Fibroblast of pulmonary artery (primary cell): ENCODE results near the gene SPSB2.
A peak's percentile ranks its signal among the peaks of the same experiment; 100 is the strongest.
"Not testable (repeated sequence)": the region's sequence is repeated elsewhere in the genome, so short reads cannot be mapped to it uniquely, and the experiment has no call there.

Experiments used
- DNase-seq: peaks from one replicate; pipeline ENCODE4 v3.0.0-alpha.2; 2010; ENCODE audit warnings: low read depth
- H3K4me3 ChIP-seq: replicated peaks from 2 replicates; pipeline ENCODE4 v1.5.1; 2011; ENCODE audit warnings: low read depth, mild to moderate bottlenecking, control low read depth, low read length, moderate library complexity
- TF ChIP-seq, protein P1 (sequence below): IDR thresholded peaks from 2 replicates; pipeline ENCODE4 v1.5.1; 2011; ENCODE audit warnings: mild to moderate bottlenecking, control low read depth, low read length, inconsistent platforms; ENCODE audit errors: missing control alignments

SPSB2 gene

DNA sequence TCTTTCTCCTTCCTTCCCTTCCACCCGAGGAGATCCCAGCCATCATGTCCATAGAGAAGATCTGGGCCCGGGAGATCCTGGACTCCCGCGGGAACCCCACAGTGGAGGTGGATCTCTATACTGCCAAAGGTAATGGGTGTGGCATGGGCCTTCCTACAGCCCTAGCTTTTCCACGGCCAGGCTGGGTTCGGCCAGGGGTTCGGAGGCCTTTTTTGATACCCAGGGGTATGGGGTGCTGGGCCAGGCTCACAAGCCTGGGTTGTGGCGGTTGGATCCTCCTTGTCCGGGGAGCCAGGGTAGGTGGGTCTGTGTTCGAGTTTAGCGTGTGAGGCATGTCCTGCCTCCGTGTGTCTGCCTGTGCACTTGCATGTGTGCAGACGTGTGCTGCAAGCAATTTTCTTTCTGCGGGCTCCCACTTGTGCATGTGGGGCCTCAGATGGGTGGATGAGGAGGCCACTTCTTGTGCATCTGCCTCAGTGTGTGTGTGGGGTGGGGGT is 42.7 kb upstream of the SPSB2 start:
- TF ChIP-seq, protein P1, sequence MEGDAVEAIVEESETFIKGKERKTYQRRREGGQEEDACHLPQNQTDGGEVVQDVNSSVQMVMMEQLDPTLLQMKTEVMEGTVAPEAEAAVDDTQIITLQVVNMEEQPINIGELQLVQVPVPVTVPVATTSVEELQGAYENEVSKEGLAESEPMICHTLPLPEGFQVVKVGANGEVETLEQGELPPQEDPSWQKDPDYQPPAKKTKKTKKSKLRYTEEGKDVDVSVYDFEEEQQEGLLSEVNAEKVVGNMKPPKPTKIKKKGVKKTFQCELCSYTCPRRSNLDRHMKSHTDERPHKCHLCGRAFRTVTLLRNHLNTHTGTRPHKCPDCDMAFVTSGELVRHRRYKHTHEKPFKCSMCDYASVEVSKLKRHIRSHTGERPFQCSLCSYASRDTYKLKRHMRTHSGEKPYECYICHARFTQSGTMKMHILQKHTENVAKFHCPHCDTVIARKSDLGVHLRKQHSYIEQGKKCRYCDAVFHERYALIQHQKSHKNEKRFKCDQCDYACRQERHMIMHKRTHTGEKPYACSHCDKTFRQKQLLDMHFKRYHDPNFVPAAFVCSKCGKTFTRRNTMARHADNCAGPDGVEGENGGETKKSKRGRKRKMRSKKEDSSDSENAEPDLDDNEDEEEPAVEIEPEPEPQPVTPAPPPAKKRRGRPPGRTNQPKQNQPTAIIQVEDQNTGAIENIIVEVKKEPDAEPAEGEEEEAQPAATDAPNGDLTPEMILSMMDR = no peak
- DNase-seq = no peak
- H3K4me3 ChIP-seq = no peak overlapping the region

- TF ChIP-seq, protein P1 = no peak
- H3K4me3 ChIP-seq = peak overlapping the region; percentile 67
- DNase-seq = no peak
Measured at GRCh38 chr12:6914947-6915788, 42.1 kb upstream of the SPSB2 start.

DNA sequence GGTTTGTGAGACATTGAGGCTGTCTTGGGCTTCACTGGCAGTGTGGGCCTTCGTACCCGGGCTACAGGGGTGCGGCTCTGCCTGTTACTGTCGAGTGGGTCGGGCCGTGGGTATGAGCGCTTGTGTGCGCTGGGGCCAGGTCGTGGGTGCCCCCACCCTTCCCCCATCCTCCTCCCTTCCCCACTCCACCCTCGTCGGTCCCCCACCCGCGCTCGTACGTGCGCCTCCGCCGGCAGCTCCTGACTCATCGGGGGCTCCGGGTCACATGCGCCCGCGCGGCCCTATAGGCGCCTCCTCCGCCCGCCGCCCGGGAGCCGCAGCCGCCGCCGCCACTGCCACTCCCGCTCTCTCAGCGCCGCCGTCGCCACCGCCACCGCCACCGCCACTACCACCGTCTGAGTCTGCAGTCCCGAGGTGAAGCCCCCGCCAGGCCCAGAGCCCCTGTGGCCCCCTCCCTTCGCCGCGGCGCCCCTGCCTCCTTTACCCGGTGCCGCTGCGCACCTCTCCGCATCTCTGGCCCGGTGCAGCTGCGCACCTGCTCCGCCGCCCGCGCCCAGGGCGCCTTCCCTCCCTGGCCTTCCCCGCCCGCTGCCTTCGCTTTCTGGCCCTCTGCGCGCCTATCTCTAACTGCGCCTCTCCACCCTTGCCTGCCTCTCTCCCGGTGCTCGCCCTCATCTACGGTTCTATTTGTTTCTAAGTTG is 41.3 kb upstream of the SPSB2 start, which contains the start of gene ENO2:
TSS of gene ENO2 (plus strand) at position 335 of the 701 bp plus-strand sequence. CDS start 1,253 bp downstream, outside the sequence.
- TF ChIP-seq, protein P1 = no peak
- DNase-seq = peak; percentile 47
- peak within 1 kb of the TSS; percentile 67 for H3K4me3 ChIP-seq

DNA sequence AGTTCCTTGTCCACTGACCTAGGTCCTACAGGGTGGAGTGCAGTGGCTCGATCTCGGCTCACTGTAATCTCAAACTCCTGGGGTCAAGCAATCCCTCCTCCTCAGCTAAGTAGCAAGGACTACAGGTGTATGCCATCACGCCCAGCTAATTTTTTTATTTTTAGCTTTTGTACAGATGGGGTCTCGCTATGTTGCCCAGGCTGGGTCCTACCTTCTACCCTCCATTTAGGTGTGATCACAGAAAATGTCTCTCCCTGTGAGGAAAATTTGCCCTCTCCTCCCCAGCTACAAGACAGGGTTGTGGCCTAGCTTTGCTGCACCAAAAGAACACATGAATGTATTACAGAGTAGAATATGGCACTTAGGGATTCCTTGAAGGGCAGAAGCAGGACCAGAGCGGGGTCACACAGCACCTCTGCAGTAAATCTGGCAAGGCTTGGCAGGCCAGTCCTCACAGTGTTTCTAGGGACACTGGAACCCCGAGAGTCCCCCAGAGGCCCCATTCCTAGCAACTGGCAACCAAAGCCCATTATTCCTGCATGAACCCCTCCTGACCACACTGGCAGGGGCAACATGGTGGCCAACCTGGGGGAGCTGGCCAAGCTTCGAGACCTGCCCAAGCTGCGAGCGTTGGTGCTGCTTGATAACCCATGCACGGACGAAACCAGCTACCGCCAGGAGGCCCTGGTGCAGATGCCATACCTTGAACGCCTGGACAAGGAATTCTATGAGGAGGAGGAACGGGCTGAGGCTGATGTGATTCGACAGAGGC is 39.2 kb upstream of the SPSB2 start:
- TF ChIP-seq, protein P1 = no peak
- no peak for DNase-seq
- no peak overlapping the region for H3K4me3 ChIP-seq

GRCh38 chr12:6909421-6910145 is 36.5 kb upstream of the SPSB2 start:
- TF ChIP-seq, protein P1 = no peak
- H3K4me3 ChIP-seq = no peak overlapping the region
- no peak for DNase-seq

- not testable (repeated sequence) for H3K4me3 ChIP-seq, DNase-seq
Measured at GRCh38 chr12:6908141-6908540, 35.0 kb upstream of the SPSB2 start.
